Stimulated activated memory B cell treated with anti-CD40 and anti-IgM and Interleukin-4, amounts not matched to agents 10 μg/mL and 1 μg/mL and 100 μg/mL, for 72 hours (primary cell): Measurements from ENCODE around the gene ARSD.
"Not testable (repeated sequence)": the region's sequence is repeated elsewhere in the genome, so short reads cannot be mapped to it uniquely, and the experiment has no call there.

ENCODE experiments used
- ATAC-seq: fragments of 150-1000 bp; cut with Tn5 transposase; 2 replicates; pipeline ENCODE4 v1.10.0; 2021
- H3K27ac Mint-ChIP-seq: one replicate; pipeline ENCODE4 v1.8.0; 2022; ENCODE audit warnings: mild to moderate bottlenecking, mixed read lengths
- H3K27me3 Mint-ChIP-seq: one replicate; pipeline ENCODE4 v1.8.0; 2022; ENCODE audit warnings: mixed read lengths
- H3K36me3 Mint-ChIP-seq: one replicate; pipeline ENCODE4 v1.8.0; 2022; ENCODE audit warnings: mixed read lengths
- H3K4me1 Mint-ChIP-seq: one replicate; pipeline ENCODE4 v1.8.0; 2022; ENCODE audit warnings: mixed read lengths
- H3K4me3 Mint-ChIP-seq: one replicate; pipeline ENCODE4 v1.8.0; 2022; ENCODE audit warnings: mild to moderate bottlenecking, moderate library complexity, mixed read lengths
- H3K9me3 Mint-ChIP-seq: one replicate; pipeline ENCODE4 v1.8.0; 2022; ENCODE audit warnings: mixed read lengths

Gene ARSD, protein sequence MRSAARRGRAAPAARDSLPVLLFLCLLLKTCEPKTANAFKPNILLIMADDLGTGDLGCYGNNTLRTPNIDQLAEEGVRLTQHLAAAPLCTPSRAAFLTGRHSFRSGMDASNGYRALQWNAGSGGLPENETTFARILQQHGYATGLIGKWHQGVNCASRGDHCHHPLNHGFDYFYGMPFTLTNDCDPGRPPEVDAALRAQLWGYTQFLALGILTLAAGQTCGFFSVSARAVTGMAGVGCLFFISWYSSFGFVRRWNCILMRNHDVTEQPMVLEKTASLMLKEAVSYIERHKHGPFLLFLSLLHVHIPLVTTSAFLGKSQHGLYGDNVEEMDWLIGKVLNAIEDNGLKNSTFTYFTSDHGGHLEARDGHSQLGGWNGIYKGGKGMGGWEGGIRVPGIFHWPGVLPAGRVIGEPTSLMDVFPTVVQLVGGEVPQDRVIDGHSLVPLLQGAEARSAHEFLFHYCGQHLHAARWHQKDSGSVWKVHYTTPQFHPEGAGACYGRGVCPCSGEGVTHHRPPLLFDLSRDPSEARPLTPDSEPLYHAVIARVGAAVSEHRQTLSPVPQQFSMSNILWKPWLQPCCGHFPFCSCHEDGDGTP

DNA sequence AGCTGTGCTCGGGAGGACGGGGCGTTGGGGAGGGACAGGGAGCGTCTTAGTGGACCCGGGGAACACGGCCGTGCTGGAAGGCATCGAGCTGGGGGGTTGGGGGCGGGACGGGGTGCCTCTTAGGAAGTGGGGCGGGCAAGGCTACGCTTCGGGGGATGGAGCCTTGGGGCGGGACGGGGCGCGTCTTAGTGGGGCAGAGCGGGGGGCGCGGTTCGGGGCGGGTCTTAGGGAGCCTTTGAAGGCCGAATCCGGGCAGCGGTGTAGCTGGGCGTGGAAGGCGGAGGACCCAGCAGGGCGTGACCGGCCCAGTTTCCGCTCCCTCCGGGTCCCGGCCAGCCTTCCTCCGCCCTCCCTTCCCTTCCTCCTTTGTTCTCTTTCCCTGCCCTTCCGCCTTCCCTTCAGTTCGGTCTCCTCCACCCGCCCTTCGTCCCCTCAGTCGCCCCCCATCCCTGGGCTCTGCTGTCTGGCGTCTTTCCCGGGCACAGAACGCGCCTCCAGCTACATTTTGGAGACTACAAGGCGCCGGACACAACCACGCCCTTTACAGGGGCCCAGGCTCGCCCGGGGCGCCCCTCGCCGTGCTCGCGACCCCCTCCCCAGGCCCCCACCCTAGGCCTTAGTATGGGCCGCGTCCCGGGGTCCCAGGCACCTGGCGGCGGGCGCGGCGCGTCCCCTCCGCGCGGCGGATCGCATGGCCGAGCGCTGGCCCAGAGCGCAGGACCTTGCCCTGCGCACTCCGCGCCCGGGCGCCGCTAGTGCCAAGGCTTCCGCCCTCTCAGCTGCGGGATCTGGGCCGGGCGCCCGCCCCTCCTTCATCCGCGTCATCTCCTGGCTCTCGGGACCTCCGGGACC, at the start of gene ARSD:
Gene ARSD (minus strand): TSS at position 757 of the 852 bp plus-strand sequence. CDS start 64 bp downstream, at position 693.
- Mint-ChIP-seq H3K27me3 (no peaks in the 10 kb centered on the region), H3K4me3 (peak within 1 kb of the TSS; percentile 97), H3K36me3 (no peaks in the 10 kb centered on the region), H3K4me1 (peaks cover 11% of the 10 kb centered on the region), H3K27ac (peak within 1 kb of the TSS; percentile 86), H3K9me3 (peaks cover 5% of the 10 kb centered on the region)
- ATAC-seq: peak; percentile 96

DNA sequence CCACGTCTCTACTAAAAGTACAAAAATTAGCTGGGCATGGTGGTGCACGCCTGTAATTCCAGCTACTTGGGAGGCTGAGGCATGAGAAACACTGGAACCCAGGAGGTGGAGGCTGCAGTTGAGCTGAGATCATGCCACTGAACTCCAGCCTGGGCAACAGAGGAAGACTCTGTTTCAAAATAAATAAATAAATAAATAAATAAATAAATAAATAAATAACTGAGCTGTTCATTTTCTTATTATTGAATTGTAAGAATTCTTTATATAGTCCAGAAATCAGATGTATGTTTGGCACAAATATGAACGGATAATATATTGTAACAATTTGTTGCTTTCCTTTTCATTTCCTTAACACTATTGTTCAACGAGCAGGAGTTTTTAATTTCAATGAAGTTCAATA, 49.5 kb upstream of the ARSD start:
- H3K9me3 Mint-ChIP-seq, H3K27ac Mint-ChIP-seq, H3K4me1 Mint-ChIP-seq, H3K4me3 Mint-ChIP-seq, H3K27me3 Mint-ChIP-seq, H3K36me3 Mint-ChIP-seq, ATAC-seq: not testable (repeated sequence)

DNA sequence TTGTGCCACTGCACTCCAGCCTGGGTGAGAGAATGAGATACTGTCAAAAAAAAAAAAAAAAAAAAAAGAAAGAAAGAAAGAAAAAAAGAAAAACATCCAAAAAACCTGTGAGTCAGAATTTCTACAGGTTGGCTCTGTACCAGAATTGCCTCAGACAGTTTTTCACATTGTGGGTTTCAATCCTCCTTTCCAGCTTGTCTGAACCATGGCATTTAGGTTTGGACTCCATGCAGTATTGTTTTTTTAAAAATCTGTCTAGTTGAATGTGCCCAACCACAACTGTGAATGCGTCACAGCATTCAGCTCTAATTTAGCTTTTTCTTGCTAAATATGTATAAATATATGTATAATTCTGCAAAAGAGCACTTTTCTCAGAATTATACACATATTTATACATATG, 45.8 kb upstream of the ARSD start:
- no peak overlapping the region for H3K4me3 Mint-ChIP-seq

DNA sequence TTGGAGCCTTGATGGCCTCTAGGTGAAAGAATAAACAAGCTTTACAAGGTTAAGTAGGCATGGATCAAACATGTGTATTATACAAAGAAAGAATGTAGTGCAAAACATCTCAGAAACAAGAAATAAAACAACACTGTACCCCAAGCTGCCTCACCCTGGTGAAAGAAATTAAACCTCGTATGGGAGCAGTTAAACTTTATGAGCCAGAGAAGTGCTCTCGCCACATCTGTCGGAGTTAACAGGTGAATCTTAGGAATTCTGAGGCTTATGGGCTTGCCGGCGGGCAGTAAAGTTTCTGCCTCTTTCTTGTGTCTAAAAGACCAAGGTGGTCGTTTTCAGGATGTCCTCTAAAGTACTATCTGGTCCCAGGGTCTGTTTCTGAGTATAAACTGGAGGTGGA, 43.3 kb upstream of the ARSD start:
- no peak overlapping the region for H3K27ac Mint-ChIP-seq
- no peak overlapping the region for H3K4me3 Mint-ChIP-seq
- H3K9me3 Mint-ChIP-seq: no peaks in the 10 kb centered on the region
- no peak for ATAC-seq
- H3K27me3 Mint-ChIP-seq: peaks cover 7% of the 10 kb centered on the region
- no peaks in the 10 kb centered on the region for H3K4me1 Mint-ChIP-seq
- H3K36me3 Mint-ChIP-seq: no peaks in the 10 kb centered on the region

More for the DNA sequence above, 45.8 kb upstream of the ARSD start:
- H3K4me1 Mint-ChIP-seq: no peaks in the 10 kb centered on the region
- H3K27ac Mint-ChIP-seq: no peak overlapping the region
- H3K36me3 Mint-ChIP-seq: no peaks in the 10 kb centered on the region
- H3K9me3 Mint-ChIP-seq: no peaks in the 10 kb centered on the region
- H3K27me3 Mint-ChIP-seq: peaks cover 2% of the 10 kb centered on the region
- no peak for ATAC-seq

DNA sequence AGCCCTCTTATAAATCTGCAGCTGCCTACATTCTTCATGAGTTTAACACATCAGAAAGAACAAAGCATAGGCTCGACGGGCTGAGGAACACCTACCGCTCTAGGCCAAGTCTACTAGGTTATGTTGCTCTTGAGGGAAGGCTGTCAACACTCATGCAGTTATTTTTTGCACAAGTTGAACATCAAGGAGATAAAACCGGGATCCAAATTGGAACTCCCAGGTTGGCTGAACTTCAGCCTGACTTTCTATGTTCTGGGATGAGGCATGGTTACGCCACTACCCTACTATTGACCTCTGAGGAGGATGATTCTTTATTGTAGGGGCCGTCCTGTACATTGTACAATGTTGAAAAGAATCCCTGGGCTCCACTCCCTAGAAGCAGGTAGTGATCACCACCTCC, 39.9 kb upstream of the ARSD start:
- ATAC-seq: no peak
- Mint-ChIP-seq H3K27me3 (peaks cover 7% of the 10 kb centered on the region), H3K4me3 (no peak overlapping the region), H3K27ac (no peak overlapping the region), H3K9me3 (no peaks in the 10 kb centered on the region), H3K4me1 (no peaks in the 10 kb centered on the region), H3K36me3 (no peaks in the 10 kb centered on the region)

DNA sequence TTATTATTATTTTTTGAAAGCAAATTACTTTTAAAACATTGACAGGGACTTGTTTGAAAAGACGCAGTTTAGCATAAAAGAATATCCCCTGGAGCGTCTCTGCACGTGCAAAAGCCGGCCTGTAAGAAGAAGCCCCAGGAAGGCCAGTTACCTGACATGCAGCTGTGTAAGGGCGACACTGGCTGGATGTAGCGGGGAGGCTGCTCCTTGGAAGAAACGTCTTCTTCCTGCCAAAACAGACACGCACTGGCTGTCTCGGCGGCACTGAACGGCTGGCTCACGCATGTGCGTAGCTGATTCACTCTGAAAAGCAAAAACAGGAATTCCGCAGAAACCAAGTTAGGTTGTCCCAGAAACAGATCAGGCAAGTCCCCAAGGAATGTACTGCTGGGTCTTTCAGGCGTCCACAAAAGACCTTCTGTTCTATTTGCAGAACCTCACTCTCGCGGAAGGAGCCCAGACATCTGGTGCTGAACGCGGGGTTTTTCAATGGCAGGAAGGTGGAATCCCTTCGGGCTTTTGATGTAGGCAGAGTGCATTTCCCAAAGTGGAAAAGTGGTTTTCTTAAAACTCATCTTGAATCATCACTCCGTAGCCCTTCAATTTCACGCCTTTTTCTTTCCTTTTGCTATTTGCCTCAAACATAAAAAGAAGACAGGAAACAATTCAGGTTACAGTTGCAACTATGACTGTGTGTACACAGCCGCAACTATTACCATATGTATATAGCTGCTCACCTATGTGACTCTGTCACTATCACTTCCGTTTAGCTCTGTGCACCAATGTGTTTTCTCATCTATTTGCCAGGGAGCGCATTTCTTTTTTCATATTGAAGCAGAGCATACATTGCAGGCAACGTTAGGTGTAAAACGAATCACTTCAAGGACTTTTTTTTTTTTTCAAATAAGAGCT, 39.1 kb upstream of the ARSD start:
- no peak overlapping the region for H3K4me3 Mint-ChIP-seq
- H3K4me1 Mint-ChIP-seq: no peaks in the 10 kb centered on the region
- peak; percentile 50 for ATAC-seq
- no peak overlapping the region for H3K27ac Mint-ChIP-seq
- no peaks in the 10 kb centered on the region for H3K9me3 Mint-ChIP-seq
- H3K36me3 Mint-ChIP-seq: no peaks in the 10 kb centered on the region
- peaks cover 7% of the 10 kb centered on the region for H3K27me3 Mint-ChIP-seq

DNA sequence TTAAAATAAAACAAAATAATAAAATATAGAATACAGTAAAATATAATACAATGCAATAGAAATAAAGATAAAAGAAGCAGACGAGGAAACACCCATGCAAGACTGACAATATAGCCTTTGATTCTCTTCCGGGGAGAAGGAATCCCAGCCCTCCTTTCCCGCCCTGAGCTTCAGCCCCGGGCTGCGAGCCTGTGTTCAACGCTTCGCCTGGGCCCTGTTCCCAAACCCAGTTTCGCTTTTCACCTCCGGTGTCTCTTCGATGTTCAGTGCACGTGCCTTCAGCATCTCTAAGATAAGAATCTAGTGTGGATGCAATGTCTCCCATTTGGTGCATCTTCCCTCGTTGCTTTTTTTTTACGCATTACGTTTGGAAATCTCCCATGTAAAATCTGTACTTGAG, 38.4 kb upstream of the ARSD start:
- Mint-ChIP-seq H3K36me3 (no peaks in the 10 kb centered on the region), H3K27ac (no peak overlapping the region), H3K4me3 (no peak overlapping the region), H3K9me3 (no peaks in the 10 kb centered on the region), H3K4me1 (no peaks in the 10 kb centered on the region), H3K27me3 (peaks cover 7% of the 10 kb centered on the region)
- no peak for ATAC-seq

DNA sequence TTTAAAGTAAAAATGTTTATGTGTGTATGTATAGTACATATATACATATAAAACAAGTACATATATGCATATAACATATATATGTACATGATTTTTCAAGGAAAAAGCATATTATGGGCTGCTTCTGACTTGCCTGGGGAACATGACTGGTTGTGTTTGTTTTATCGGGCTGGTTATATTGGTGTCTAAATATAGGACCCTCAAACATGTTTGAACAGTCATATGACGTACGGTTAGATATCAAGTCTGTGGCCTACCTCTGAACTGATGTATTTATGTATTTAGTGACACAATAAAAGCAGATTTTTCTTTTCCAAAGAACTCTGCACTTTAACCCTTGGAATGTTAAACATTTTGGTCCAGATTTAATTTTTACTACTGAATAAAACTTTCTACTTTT, 37.9 kb upstream of the ARSD start:
- H3K27me3 Mint-ChIP-seq: peaks cover 7% of the 10 kb centered on the region
- no peak for ATAC-seq
- no peak overlapping the region for H3K4me3 Mint-ChIP-seq
- H3K27ac Mint-ChIP-seq: no peak overlapping the region
- H3K36me3 Mint-ChIP-seq: no peaks in the 10 kb centered on the region
- no peaks in the 10 kb centered on the region for H3K9me3 Mint-ChIP-seq
- H3K4me1 Mint-ChIP-seq: no peaks in the 10 kb centered on the region

DNA sequence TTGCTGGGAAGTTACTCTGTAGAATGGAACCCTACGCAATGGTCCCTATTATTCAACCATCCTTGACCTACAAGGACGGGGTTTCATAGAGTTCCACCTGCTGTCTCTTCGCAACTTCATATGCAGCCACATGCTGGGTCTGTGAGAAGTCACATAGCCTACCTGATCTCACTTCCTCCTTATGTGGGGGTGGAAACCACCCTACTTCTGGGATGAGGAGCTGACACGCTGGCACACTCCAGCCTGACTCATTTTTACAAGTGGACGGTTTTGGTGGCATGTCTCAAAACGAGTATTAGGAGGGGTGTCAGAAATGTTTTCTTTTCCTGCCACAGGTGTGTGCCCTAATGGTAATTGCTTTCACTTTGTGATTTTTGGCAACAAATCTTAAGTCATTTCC, 36.8 kb upstream of the ARSD start:
- ATAC-seq: peak; percentile 76
- Mint-ChIP-seq H3K27ac (no peak overlapping the region), H3K4me1 (no peaks in the 10 kb centered on the region), H3K27me3 (peaks cover 7% of the 10 kb centered on the region), H3K9me3 (no peaks in the 10 kb centered on the region), H3K4me3 (no peak overlapping the region), H3K36me3 (no peaks in the 10 kb centered on the region)

DNA sequence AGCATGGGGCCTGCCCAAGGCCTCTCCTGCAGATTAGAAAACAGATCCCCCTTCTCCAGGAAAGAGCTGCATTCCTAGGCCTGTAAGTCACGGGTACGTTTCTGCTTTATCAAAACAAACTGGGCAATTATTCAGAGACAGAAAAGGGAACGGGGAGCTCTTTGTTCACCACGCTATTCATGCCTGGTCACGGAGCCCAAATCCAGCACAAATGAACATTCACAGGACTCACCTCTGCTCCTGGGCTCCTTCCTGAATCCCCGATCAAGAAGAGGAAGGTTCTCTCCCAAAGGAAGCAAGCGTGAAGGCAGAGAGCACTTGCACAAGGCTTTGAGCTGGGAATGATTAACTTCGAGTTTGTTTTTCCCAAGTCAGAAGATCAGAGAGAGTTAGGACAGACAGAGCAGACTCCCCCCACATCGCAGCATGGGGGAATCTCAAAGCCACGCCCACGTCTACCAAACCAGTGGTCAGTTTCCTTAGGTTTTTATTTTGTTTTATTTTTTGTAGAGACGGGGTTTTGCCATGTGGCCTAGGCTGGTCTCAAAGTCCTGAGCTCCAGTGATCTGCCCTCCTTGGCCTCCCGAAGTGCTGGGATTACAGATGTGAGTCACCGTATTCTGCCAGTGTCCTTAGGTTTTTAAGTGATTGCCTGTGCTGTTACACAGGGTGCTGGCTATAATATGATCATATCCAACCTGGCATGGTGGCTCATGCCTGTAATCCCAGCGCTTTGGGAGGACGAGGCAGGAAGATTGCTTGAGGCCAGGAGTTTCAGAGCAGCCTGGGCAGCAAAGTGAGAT, 35.1 kb upstream of the ARSD start:
- not testable (repeated sequence) for H3K4me1 Mint-ChIP-seq, H3K4me3 Mint-ChIP-seq, H3K36me3 Mint-ChIP-seq, H3K27me3 Mint-ChIP-seq, H3K9me3 Mint-ChIP-seq, H3K27ac Mint-ChIP-seq, ATAC-seq

DNA sequence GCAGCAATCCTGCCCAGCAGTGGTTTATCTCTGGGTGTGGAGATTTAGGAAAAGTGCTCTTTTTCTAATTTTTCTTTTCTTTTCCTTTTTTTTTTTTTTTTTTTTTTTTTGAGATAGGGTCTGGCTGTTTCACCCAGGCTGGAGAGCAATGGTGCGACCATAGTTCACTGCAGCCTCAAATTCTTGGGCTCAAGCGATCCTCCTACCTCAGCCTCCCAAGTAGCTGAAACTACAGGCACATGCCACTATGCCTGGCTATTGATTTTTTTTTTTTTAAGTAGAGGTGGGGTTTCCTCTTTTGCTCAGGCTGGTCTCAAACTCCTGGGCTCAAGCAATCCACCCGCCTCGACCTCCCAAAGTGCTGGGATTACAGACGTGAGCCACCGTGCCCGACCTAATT, 34.3 kb upstream of the ARSD start:
- ATAC-seq, H3K4me1 Mint-ChIP-seq, H3K9me3 Mint-ChIP-seq, H3K4me3 Mint-ChIP-seq, H3K36me3 Mint-ChIP-seq, H3K27me3 Mint-ChIP-seq, H3K27ac Mint-ChIP-seq: not testable (repeated sequence)

DNA sequence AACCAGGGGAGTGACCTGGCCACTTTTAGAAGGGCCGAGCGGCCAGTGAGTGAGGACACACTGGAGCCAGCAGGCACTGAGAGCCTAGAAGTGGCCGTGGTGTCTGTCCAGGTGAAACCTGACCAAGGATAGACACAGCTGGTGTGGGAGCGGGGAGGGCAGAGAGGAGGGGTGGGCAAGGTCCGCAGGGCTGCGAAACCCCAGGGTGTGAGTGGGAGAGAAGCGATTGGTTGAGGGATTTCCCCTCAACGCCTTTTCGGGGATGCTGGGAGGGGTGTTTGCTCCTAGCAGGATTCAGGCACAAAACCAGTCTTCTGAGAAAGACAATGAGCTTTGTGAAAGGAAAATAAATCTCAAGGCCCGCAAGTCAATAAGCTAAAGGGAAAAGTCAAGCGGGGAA, 33.2 kb upstream of the ARSD start:
- H3K27me3 Mint-ChIP-seq: peaks cover 8% of the 10 kb centered on the region
- H3K27ac Mint-ChIP-seq: no peak overlapping the region
- no peaks in the 10 kb centered on the region for H3K9me3 Mint-ChIP-seq
- ATAC-seq: no peak
- no peak overlapping the region for H3K4me3 Mint-ChIP-seq
- H3K4me1 Mint-ChIP-seq: no peaks in the 10 kb centered on the region
- H3K36me3 Mint-ChIP-seq: no peaks in the 10 kb centered on the region

DNA sequence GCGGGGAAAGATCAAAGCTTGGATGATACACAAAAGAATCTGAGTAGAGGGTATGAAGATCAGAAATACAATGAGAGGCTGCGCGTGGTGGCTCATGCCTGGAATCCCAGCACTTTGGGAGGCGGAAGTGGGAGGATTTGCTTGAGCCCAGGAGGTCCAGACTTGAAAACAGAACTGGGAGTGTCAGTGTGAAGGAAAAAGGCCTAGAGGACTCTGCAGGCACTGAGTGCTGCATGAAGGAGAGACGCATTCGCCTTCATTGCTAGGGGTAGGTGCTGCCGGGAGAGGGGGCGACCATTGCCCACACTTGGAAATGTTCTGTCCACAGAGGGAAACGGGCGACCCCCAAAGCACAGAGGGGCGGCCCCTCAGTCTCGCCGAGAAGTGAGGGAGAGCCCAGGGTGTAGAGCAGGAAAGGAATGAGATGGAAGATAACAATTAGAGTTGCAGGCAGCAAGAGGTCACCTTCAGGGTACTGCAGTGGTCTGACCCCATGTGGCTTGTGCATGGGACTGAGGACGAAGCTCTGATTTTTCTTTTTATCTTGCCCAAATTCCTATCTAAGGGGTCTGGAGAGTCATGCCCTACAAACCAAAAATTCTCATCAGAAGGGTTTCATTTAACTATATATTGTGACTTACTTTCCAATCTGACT, 31.8 kb upstream of the ARSD start:
- Mint-ChIP-seq H3K4me1 (no peaks in the 10 kb centered on the region), H3K9me3 (no peaks in the 10 kb centered on the region), H3K4me3 (no peak overlapping the region), H3K27ac (no peak overlapping the region), H3K36me3 (no peaks in the 10 kb centered on the region), H3K27me3 (peaks cover 8% of the 10 kb centered on the region)
- ATAC-seq: no peak

DNA sequence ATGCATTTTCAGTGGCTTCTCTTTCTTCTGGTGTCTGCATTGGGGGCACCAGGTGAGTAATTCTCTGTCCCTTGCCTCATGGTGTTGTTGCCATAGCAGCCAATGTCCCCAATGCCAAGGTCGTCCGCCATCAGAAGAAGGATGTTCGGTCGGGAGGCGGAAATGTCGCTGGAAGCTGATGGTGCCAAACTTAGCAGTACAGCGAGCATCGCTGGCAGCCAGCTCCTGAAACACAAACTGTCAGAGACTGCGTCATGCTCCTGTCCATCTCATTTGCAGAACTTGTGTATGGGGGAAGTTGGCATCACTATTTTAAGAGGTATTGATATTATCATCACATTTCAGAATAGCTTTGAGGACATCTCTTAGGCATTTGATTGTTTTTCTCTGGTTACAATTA, 29.1 kb upstream of the ARSD start:
- Mint-ChIP-seq H3K4me1 (no peaks in the 10 kb centered on the region), H3K27me3 (peaks cover 17% of the 10 kb centered on the region), H3K4me3 (no peak overlapping the region), H3K36me3 (no peaks in the 10 kb centered on the region), H3K9me3 (no peaks in the 10 kb centered on the region), H3K27ac (no peak overlapping the region)
- ATAC-seq: no peak
